Left lobe of liver (tissue), 2 donors: ENCODE measurements around the gene PCGF3. TPM values are rescaled to one million over a fixed set of nuclear protein-coding genes. Genes with fewer than 3 reads are reported as not detected.
"Not testable (repeated sequence)": the region's sequence is repeated elsewhere in the genome, so short reads cannot be mapped to it uniquely, and the experiment has no call there.

Experiments
- ATAC-seq: fragments of 200-7000 bp; cut with Tn5 transposase; one replicate; pipeline ENCODE4 v1.9.1; 2020; ENCODE audit warnings: mild to moderate bottlenecking, moderate library complexity
- DNase-seq: peaks from one replicate; pipeline ENCODE4 v3.0.0-alpha.2; 2020; ENCODE audit warnings: low spot score
- total RNA-seq: library from RNA; stranded (reverse); gene quantifications from one replicate; pipeline ENCODE4 v1.2.1, GENCODE V29; 2021
- donor health status: DM: no; HTN: no; CAD: no; lungs with moderate emphysema.
- donor health status: DM: no; HTN: yes; CAD: no.

The PCGF3 gene
- total RNA-seq, 1 donor from 2014 or later, result 16.6 TPM

DNA sequence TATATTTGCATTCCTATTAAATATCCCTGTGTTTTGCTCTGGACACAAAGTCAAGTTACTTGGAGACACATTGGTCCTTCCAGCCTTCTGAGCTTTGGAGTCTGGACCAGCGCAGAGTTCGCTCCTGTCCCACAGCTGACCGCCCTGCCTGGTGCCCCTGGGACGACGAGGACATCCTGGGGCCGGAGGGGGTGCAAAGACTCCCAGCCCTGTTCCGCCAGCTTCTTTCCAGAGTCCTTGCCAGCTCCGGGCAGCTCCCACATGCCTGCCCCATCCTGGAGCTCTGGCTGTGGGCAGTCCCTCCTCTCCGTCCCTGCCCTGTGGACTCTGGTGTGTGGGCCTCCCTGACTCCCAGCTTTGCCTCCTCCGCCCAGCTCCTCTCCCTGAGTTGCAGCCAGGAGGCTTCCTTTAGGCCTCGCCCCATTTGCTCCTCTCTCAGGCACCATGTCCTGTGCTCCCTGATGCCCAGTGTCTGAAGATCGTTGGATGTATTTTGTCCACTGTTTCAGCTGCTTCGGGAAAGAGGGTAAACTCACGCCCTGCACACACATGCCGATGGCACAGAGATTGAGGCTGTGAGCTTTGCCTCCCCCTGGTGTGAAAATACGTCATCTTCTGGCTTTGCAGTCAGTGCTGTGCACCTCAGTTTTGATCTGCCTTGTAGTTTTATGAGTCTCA lies 4.9 kb upstream of the PCGF3 start:
- no peak for ATAC-seq
- no peak for DNase-seq

DNA sequence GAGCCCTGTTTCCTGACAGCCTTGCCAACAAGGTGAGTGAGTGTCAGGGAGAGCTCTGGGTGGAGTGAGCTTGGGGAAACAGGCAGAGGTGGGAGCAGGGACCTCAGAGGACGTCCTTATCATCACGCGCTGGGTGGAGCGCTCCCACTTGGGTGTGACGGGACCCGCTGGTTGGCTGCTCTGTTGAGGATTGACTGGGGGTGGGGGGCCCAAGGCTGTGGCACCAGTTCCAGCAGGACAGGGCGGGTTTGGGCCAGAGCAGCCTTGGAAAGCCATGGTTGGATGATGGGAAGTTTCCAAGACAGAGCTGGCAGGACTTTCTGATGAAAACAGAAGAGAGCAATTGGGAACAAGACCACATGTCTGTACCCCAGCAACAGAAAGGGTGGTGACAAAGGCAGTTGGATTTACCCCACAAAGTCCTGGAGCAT lies 3.0 kb upstream of the PCGF3 start:
- no peak for DNase-seq
- no peak for ATAC-seq

DNA sequence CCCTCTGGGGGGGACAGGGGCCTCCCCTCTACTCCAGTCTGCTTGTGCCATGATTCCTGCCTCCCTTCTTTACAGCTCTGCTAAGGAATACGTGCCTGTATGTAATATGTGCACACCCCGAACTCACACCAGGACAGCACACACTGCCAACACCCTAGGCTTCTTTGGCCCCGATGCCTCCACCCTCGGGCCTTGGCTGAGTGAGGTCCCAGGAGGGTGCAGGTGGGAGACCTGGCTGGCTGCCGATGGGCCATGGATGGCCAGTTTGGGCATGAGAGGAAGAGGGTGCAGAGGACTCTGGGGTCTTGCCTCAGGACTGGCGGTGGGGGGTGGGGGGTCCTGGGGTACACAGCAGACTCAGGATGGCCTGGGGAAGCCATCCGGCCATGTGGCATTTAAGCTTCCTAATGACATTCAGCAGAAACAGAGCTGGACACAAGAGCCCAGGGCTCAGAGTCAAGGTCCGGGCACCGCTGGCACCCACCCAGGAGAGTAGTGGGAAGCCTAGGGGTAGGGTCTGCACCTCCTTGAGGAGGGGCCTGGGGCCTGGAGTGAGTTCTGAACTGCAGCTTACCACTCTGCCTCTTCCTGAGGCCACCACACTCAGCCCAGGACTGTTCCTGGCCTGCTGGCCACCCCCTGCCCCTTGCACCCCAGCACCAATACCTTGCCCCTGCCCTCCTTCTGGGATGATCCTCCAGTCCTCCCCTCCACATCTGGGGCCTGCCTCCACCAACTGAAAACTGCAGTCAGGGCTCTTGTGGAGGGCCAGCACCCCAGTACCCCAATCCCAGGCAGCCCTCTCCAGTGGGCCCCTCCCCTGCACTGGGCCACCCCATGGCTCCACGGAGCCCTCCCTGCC lies 2.1 kb upstream of the PCGF3 start:
- DNase-seq, result no peak
- ATAC-seq, result no peak

DNA sequence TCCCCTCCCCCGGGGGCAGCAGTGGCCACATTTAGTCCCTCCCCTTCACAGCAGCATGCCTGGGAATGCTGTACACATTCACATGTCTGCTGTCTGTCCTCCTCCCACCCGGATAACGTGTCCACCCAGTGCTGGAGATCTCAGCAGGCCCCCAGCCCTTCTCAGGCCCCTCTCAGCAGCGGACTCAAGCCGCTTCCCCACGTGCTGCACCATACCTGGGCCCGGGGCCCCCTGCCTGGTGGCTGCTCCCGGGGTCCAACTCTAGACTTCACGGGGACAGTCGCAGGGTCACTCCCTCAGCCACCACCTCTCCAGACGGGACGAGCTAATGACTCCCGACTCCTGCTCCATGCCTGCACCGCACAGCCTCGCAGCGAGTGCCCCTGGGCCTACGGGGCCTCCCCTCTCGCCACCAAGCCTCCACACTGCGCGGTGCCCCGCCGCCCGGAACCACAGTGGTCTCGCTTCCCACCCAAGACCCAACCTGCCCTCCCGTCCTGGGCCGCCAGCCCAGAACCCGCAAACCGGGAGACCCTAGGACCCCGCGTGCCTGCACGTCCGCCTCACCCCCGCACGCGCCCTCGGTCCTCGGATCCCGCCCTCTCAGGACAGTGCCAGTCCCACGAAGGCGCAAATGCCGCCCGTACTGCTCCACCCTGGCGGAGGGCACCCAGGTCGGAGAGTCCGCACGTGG lies 1.3 kb upstream of the PCGF3 start:
- DNase-seq (peak; percentile 52), ATAC-seq (no peak)

DNA sequence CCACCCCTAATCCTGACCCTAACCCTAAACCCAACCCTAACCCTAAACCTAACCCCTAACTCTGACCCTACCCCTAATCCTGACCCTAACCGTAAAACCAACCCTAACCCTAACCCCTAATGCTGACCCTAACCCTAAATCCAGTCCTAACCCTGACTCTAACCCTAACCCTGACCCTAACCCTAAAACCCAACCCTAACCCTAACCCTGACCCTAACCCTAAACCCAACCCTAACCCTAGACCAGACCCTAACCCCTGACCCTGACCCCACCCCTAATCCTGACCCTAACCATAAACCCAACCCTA lies 708 bp upstream of the PCGF3 start:
- DNase-seq, result no peak
- no peak for ATAC-seq

DNA sequence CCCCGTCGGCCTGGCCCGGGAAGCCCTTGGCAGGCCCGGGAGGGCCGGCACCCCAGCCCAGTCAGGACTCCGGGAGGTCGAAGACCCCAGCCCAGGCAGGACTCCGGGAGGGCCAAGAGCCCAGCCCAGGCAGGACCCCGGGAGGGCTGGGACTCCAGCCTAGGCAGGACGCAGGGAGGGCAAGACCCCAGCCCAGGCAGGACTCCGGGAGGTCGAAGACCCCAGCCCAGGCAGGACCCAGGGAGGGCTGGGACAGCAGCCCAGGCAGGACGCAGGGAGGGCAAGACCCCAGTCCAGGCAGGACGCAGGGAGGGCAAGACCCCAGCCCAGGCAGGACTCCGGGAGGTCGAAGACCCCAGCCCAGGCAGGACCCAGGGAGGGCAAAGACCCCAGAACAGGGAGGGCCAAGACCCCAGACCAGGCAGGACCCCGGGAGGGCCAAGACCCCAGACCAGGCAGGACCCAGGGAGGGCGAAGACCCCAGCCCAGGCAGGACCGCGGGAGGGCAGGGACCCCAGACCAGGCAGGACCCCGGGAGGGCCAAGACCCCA lies 526 bp downstream of the PCGF3 start:
- not testable (repeated sequence) for ATAC-seq, DNase-seq

DNA sequence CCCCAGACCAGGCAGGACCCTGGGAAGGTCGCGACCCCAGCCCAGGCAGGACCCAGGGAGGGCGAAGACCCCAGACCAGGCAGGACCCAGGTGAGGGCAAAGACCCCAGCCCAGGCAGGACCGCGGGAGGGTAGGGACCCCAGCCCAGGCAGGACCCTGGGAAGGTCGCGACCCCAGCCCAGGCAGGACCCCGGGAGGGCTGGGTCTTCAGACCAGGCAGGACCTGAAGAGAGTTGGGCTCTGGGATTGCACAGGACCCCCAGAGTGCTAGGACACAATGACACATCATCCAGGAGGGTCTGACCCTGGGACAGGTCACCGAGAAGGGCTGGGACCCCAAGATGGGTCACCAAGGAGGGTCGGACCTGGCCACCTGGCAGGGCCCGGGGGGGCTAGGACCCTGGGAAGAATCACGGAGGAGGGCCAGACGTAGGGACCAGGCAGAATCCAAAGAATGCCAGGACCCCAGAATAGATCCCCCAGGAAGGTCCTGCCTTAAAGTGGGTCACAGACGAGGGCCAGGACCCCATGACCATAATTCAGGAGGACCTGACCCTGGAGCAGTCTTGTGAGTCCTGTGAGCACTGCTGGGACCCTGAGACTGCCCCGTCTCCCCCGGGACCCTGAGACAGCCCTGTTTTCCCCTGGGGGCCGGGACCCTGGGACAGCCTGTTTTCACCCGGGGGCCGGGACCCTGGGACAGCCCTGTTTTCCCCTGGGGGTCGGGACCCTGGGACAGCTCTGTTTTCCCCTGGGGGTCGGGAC lies 1.4 kb downstream of the PCGF3 start:
- DNase-seq (no peak), ATAC-seq (no peak)

DNA sequence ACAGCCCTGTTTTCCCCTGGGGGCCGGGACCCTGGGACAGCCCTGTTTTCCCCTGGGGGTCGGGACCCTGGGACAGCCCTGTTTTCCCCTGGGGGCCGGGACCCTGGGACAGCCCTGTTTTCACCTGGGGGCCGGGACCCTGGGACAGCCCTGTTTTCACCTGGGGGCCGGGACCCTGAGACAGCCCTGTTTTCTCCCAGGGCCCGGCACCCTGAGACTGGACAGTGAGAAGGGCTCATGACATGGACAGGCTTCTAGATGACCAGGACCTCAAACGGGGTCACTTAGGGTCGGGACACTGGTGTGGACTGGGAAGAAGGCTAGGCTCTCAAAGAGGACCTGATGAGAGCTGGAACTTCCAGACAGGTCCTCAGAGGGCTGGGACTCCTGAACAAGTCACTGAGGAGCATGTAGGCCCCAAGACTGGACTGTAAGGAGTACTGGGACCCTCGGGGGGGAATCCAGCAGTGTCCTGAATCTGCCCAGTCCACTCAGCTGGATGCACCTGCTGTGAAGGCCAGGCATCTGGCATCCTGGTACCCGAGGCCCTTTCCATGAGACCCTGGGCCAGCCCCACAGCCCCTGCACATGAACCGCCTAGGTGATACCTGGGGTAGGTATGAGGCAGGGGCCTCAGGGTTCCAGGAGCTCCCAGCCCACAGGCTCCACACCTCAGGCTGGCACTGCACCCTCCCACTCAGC lies 2.4 kb downstream of the PCGF3 start:
- ATAC-seq, result no peak
- DNase-seq, result no peak

DNA sequence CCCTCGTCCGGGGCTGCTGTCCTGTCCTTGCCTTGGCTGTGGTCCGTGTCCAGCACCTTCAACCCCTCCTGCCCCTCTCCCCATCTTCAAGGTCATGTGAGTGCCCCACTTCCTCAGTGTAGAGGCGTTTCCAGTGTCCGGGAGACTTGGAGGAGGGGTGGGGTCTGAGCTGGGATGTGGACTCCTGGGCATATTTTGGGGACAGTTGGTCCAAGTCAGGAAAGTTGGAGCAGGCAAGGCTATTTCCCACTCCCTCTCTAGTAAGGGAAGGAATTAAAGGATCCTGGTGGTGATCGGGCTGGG lies 3.0 kb downstream of the PCGF3 start:
- DNase-seq (no peak), ATAC-seq (no peak)

DNA sequence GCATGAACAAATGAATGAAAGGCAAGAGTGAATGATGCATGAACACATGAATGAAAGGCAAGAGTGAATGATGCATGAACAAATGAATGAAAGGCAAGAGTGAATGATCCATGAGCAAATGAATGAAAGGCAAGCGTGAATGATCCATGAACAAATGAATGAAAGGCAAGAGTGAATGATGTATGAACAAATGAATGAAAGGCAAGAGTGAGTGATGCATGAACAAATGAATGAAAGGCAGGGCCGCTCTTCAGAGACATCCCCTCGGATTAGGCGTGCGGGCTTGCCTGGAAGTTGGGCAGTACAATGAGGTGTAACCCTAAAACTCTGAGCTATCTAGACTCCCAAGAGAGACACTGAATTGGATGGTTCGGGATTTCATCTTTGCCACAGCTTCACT lies 3.7 kb downstream of the PCGF3 start:
- no peak for ATAC-seq
- DNase-seq, result no peak

DNA sequence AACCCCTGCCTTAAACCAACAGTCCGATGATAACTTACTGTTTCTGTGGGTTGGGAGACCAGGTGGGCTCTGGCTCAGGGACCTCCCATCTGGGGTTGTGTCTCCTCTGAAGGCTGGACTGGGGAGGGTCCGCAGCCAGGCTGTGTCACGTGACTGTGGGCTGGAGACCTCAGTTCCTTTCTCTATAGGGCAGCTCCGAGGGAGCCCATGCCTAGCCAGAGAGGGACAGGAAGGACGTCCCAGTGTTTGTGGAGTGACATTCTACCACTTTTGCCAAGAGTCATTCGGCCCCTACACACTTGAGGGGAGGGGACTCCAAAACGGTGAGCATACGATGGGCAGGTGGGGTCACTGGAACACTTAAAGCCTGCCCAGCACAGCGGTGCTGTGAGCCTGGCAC lies 4.5 kb downstream of the PCGF3 start:
- DNase-seq (no peak), ATAC-seq (no peak)

DNA sequence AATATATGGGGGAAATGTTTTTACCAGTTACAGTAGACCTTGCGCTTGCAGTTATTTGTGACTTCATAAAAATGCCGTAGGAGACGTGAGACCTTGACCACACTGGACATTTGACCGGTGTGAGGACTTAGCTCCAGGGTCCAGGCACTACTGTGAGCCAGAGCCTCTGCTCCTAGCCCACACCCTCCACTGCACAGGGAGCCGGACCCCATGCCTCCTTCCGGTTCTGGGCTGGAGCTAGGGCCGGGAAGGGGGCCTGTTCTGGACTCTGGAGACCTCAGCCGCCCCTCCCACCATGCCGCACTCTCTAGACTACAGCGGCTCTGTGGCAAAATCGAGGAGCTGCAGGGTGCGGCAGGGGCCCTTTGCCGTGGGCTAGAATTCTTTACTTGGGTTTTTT lies 5.3 kb downstream of the PCGF3 start:
- ATAC-seq (peak; percentile 15), DNase-seq (no peak)

DNA sequence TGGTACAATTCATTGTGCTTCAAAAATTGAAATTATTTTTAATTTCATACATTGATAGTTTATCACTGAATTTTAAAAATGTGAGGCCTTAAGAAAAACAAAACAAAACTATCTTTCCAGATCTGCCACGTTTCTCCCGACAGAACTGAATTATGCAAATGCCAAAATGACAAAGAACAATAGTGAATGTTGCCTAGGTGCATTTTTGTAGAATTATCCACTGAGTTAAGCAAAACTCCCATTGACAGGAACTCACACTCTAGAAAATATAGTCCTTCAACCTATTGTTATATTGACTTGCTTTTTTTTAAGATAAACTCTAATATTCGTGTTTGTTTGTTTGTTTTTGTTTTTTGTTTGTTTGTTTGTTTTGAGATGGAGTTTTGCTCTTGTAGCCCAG lies 6.5 kb downstream of the PCGF3 start:
- ATAC-seq (no peak), DNase-seq (no peak)

DNA sequence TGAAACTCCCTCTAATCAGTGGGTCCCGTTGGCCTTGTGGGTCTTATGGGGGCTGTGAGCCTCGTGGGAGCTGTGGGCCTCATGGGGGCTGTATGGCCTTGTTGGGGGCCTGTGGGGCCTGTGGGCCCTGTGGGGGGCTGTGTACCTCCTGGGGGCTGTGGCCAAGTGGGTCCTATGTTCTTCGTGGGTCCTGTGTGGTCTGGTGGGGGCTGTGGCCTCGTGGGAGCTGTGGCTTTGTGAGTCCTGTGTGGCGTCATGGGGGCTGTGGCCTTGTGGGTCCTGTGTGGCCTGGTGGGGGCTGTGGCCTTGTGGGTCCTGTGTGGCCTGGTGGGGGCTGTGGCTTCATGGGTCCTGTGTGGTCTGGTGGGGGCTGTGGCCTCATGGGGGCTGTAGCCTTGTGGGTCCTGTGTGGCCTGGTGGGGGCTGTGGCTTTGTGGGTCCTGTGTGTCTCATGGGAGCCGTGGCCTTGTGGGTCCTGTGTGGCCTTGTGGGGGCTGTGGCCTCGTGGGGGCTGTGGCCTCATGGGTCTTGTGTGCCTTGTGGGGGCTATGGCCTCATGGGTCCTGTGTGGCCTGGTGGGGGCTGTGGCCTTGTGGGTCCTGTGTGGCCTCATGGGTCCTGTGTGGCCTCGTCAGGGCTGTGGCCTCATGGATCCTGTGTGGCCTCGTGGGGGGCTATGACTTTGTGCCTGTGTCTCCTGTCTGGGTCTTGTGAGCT lies 7.4 kb downstream of the PCGF3 start:
- DNase-seq (no peak), ATAC-seq (no peak)

DNA sequence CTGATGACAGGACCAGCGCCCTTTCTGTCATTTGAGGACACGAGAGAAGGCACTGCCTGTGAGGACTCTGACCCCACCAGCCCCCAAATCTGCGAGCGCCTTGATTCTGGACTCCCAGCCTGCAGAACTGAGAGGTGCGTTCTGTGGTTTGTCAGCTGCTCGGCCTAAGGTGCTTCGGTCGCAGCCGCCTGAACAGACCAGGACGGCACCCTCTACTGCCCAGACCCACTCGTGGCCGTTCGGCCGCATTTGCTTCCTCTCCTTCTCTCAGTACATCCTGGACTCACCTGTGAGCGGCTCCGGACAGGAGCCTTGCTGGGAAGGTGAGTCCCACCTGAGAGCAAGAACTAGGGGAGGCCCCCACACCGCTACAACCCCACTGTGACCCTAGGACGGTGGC lies 8.5 kb downstream of the PCGF3 start:
- DNase-seq (no peak), ATAC-seq (no peak)

DNA sequence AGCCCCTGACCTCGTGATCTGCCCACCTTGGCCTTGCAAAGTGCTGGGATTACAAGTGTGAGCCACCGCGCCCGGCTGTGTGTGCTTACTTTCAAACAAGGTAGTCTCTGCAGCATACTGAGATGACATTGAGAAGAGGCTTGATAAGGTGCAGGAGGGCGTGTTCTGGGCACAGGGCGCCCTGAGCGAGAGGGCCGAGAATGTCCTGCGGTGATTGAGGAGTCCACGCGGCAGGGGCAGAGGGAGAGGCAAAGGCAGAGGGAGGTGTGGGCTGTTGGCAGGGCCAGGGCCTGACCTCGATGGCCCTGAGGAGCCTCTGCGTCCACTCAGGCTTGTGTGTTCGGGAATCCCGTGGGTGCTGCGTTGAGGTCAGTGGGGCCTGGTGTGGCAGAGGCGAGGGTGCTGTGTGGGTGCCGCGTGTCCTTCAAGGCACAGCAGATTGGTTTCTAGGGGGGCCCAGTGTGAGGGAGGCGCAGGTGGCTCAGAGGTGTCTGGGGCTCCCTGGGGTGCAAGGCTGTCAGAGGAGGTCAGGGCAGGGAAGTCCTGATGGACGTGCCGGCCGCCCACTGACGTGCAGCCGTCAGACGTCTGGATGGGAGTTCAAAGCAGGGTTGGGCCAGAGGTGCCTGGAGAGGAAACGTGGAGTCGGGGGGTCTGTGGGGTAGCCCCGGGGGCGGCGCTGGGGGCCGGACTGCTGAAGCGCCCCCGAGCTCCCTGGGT lies 12.1 kb downstream of the PCGF3 start:
- no peak for ATAC-seq
- no peak for DNase-seq

DNA sequence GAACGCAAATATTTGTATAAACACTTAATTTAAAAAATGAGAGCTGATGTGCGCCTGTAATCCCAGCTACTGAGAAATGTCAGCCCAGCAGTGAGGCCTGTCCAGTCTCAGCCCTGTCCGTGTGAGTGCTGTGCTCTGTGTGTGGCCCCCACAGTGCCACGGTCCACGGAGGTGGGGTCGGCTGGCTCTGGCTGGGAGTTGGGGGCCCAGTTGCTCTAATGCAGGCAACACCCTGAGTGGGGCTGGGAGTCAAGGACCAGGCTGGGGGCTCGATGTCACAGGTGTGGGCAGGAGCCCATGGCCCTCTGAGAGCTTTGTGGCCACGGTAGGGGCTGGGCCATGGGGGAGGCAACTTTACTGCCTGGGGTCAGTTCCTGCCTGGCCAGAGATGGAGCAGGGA lies 12.8 kb downstream of the PCGF3 start:
- ATAC-seq, result no peak
- no peak for DNase-seq

DNA sequence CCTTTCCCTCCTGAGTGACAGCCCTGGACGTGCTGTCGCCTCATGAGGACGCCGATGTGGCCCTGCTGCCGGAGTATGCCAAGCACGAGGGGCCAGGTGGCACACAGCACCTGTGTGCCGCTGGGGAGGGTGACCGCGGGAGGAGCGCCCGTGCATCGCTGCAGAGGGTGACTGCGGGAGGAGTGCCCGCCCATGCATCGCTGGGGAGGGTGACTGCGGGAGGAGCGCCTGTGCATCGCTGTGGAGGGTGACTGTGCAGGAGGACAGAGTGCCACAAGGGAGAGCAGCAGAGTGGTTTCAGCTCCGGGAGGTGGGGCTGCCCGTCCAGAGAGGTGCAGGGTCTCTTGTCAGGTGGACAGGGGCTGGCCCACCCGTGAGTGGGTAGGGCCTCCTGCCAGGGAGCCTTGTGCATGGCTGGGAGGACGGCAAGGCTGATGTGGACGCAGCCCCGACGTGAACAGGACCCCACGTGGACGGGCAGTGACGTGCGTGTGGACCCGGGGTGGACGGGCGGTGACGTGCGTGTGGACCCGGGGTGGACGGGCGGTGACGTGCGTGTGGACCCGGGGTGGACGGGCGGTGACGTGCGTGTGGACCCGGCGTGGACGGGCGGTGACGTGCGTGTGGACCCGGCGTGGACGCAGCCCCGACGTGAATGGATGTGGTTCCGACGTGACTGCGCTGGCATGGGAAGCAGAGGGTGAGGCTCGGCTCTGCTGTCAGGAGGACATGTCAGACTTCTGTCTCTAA lies 14.7 kb downstream of the PCGF3 start:
- ATAC-seq (no peak), DNase-seq (no peak)
